Osteoblast (primary cell): ENCODE measurements around the gene NDUFC1. TPM values are rescaled to one million over a fixed set of nuclear protein-coding genes. Genes with fewer than 3 reads are reported as not detected.

Experiments
- DNase-seq: peaks from one replicate; pipeline ENCODE4 v3.0.0; 2011; ENCODE audit warnings: low spot score, mixed read lengths; ENCODE audit not compliant: insufficient read length; ENCODE audit errors: missing footprints
- H2AFZ ChIP-seq: 2 replicates; pipeline ENCODE4 v1.6.0; 2011; ENCODE audit warnings: mild to moderate bottlenecking, low read length
- H3K27ac ChIP-seq: 2 replicates; pipeline ENCODE4 v1.5.1; 2011; ENCODE audit warnings: mild to moderate bottlenecking, low read depth, low read length, moderate library complexity
- H3K27me3 ChIP-seq: 2 replicates; pipeline ENCODE4 v1.6.0; 2012; ENCODE audit warnings: mild to moderate bottlenecking, control low read depth, inconsistent platforms, low read length, moderate library complexity; ENCODE audit not compliant: insufficient read depth
- H3K36me3 ChIP-seq: 2 replicates; pipeline ENCODE4 v1.5.1; 2011; ENCODE audit warnings: mild to moderate bottlenecking, low read length, control low read depth, moderate library complexity; ENCODE audit not compliant: insufficient read depth
- H3K4me1 ChIP-seq: 2 replicates; pipeline ENCODE4 v1.5.1; 2011; ENCODE audit warnings: mild to moderate bottlenecking, low read length, control low read depth, moderate library complexity; ENCODE audit not compliant: insufficient read depth
- H3K4me2 ChIP-seq: 2 replicates; pipeline ENCODE4 v1.6.0; 2011; ENCODE audit warnings: mild to moderate bottlenecking, low read length; ENCODE audit not compliant: insufficient read depth
- H3K4me3 ChIP-seq: fragments of 200-600 bp; sonication (generic); 3 replicates; pipeline ENCODE4 v1.5.1; 2012; ENCODE audit warnings: mild to moderate bottlenecking, low read length, inconsistent platforms; ENCODE audit not compliant: insufficient read depth
- H3K79me2 ChIP-seq: 2 replicates; pipeline ENCODE4 v1.6.0; 2012; ENCODE audit warnings: mild to moderate bottlenecking, low read length, control low read depth, inconsistent platforms; ENCODE audit not compliant: insufficient read depth
- H3K9me3 ChIP-seq: 2 replicates; pipeline ENCODE4 v1.5.1; 2011; ENCODE audit warnings: low read depth, low read length, control low read depth
- H4K20me1 ChIP-seq: 2 replicates; pipeline ENCODE4 v1.6.0; 2012; ENCODE audit warnings: mild to moderate bottlenecking, low read length, control low read depth; ENCODE audit not compliant: insufficient read depth
- total RNA-seq: library from RNA; depleted of rRNA; stranded (reverse); fragments of >200 nt; gene quantifications from 2 replicates; pipeline ENCODE4 v1.2.3, GENCODE V29; 2012
- TF ChIP-seq, protein P1 (sequence below): IDR thresholded peaks from 2 replicates; pipeline ENCODE4 v1.5.1; 2011; ENCODE audit warnings: mild to moderate bottlenecking, low read depth, low read length, moderate library complexity; ENCODE audit errors: extremely low read depth

The NDUFC1 gene
- total RNA-seq, 1 donor: 25.7 TPM

DNA sequence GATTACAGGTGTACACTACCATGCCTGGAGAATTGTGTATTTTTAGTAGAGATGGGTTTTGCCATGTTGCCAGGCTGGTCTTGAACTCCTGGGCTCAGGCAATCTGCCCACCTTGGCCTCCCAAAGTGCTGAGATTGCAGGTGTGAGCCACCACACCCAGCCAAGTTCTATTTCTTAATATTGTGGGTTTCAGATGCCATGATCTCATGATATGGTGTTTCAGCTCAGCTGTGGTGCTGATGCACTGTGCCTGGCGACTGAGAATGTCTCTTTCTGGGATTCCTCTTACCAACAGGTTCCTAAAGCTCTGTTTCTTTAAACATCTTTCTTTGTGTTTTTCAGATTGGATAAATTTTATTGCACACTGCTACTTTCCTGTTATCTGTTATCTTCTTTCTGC lies 17.3 kb upstream of the NDUFC1 start:
- TF ChIP-seq, protein P1, sequence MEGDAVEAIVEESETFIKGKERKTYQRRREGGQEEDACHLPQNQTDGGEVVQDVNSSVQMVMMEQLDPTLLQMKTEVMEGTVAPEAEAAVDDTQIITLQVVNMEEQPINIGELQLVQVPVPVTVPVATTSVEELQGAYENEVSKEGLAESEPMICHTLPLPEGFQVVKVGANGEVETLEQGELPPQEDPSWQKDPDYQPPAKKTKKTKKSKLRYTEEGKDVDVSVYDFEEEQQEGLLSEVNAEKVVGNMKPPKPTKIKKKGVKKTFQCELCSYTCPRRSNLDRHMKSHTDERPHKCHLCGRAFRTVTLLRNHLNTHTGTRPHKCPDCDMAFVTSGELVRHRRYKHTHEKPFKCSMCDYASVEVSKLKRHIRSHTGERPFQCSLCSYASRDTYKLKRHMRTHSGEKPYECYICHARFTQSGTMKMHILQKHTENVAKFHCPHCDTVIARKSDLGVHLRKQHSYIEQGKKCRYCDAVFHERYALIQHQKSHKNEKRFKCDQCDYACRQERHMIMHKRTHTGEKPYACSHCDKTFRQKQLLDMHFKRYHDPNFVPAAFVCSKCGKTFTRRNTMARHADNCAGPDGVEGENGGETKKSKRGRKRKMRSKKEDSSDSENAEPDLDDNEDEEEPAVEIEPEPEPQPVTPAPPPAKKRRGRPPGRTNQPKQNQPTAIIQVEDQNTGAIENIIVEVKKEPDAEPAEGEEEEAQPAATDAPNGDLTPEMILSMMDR: no peak
- peaks cover 99% of the 10 kb centered on the region for H3K79me2 ChIP-seq
- H3K4me1 ChIP-seq: peaks cover 4% of the 10 kb centered on the region
- no peak overlapping the region for H3K4me3 ChIP-seq
- H2AFZ ChIP-seq: no peak overlapping the region
- no peaks in the 10 kb centered on the region for H3K36me3 ChIP-seq
- peaks cover 41% of the 10 kb centered on the region for H4K20me1 ChIP-seq
- no peak overlapping the region for H3K4me2 ChIP-seq
- H3K27me3 ChIP-seq: no peaks in the 10 kb centered on the region
- no peak for DNase-seq
- no peaks in the 10 kb centered on the region for H3K9me3 ChIP-seq
- no peak overlapping the region for H3K27ac ChIP-seq

DNA sequence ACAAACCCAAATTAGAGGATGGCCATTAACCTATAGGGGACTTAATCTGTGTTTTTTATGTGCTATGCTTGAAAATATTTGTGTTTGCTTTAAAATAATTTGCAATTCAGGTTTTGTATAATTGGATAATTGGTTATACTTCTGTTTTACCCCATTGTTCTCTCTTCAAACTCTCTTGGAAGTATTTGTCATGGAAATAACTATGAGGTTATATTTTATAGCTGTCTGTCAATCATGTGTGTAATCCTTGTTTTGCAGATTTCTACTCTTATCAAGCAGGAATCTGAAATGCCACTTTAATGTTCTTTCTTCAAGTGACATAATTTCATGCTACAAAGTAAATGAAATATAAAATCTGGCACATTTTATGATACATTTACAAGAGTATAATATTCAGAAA lies 15.4 kb upstream of the NDUFC1 start:
- TF ChIP-seq, protein P1: no peak
- H3K4me2 ChIP-seq: no peak overlapping the region
- no peaks in the 10 kb centered on the region for H3K9me3 ChIP-seq
- H3K4me3 ChIP-seq: no peak overlapping the region
- H3K36me3 ChIP-seq: no peaks in the 10 kb centered on the region
- no peaks in the 10 kb centered on the region for H3K27me3 ChIP-seq
- no peaks in the 10 kb centered on the region for H3K4me1 ChIP-seq
- no peak overlapping the region for H3K27ac ChIP-seq
- peaks cover 40% of the 10 kb centered on the region for H4K20me1 ChIP-seq
- peaks cover 99% of the 10 kb centered on the region for H3K79me2 ChIP-seq
- H2AFZ ChIP-seq: no peak overlapping the region
- DNase-seq: no peak

DNA sequence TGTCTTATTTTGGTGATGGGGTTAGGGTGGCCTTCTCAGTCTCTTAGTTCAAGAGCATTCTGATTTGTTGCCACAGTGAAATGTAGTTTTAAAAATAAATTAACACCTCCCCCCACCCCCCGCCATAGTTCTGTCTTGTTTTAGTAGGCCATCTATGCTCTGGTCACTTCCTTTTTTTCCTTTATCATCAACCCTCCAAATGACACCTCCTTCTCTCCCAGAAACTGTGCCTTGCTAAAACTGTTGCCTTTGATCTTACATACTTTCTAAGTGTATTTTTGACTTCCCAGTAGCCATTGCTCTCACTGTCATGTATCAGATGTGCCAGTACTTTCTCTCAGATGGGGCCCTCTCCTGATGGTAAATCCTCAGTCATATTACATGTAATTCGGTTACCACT lies 14.5 kb upstream of the NDUFC1 start:
- H3K4me3 ChIP-seq: no peak overlapping the region
- no peak overlapping the region for H2AFZ ChIP-seq
- H3K27me3 ChIP-seq: no peaks in the 10 kb centered on the region
- no peaks in the 10 kb centered on the region for H3K36me3 ChIP-seq
- H3K27ac ChIP-seq: no peak overlapping the region
- peaks cover 39% of the 10 kb centered on the region for H4K20me1 ChIP-seq
- H3K9me3 ChIP-seq: no peaks in the 10 kb centered on the region
- no peaks in the 10 kb centered on the region for H3K4me1 ChIP-seq
- H3K4me2 ChIP-seq: no peak overlapping the region
- DNase-seq: no peak
- TF ChIP-seq, protein P1: no peak
- peaks cover 99% of the 10 kb centered on the region for H3K79me2 ChIP-seq

DNA sequence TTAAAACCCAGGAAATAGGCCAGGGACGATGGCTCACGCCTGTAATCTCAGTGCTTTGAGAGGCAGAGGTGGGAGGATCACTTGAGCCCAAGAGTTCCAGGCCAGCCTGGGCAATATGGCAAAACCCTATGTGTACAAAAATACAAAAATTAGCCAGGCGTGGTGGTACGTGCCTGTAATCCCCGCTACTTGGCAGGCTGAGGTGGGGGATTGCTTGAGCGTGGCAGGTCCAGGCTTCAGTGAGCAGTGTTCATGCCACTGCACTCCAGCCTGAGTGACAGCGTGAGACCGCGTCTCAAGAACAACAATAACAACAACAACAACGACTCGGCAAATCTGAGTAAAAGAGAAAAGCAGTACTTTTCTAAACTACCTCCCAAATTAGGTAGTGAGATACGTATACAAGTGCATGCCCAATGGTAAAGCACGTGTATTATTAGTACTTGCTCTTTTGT lies 13.0 kb upstream of the NDUFC1 start:
- no peak for DNase-seq
- no peaks in the 10 kb centered on the region for H3K36me3 ChIP-seq
- H3K4me3 ChIP-seq: no peak overlapping the region
- H3K79me2 ChIP-seq: peaks cover 99% of the 10 kb centered on the region
- H3K27ac ChIP-seq: no peak overlapping the region
- H4K20me1 ChIP-seq: peaks cover 43% of the 10 kb centered on the region
- no peaks in the 10 kb centered on the region for H3K9me3 ChIP-seq
- H3K27me3 ChIP-seq: no peaks in the 10 kb centered on the region
- H2AFZ ChIP-seq: no peak overlapping the region
- TF ChIP-seq, protein P1: no peak
- H3K4me2 ChIP-seq: no peak overlapping the region
- no peaks in the 10 kb centered on the region for H3K4me1 ChIP-seq
